GM18502 (cell line): ENCODE measurements around the gene PLCH1.
A peak's percentile ranks its signal among the peaks of the same experiment; 100 is the strongest.

ENCODE experiments used
- ATAC-seq: cut with Tn5 transposase; IDR thresholded peaks from one replicate; pipeline ENCODE4 v1.9.1; 2021; ENCODE audit warnings: mild to moderate bottlenecking; ENCODE audit not compliant: unreplicated experiment, poor library complexity

Gene PLCH1

DNA sequence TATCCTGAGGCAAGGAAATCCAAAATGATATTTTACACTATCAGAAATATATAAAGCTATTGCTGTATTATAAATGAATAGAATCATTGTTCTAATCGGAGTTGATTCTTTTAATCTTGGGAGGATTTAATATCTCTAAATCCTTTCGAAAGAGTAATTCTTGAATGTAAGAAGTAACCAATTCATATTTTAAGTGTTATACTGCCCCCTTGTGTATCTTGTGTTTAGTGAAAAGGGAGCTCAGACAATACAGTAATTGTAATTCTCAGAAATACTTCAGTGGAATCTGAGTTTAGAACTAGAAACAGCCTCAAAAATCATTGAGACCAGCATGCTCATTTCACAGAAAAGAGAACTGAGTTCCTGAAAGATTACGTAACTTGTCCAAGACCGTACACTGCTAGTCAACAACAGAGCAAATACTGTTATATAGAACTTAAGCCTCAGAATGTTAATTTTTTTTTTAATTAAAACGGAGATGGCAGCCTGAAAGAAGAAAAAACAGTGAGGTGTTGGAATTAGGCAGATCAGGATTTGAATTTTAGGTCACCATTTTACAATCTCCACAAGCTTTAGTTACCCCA is 42.9 kb downstream of the PLCH1 start:
- ATAC-seq = peak; percentile 73

DNA sequence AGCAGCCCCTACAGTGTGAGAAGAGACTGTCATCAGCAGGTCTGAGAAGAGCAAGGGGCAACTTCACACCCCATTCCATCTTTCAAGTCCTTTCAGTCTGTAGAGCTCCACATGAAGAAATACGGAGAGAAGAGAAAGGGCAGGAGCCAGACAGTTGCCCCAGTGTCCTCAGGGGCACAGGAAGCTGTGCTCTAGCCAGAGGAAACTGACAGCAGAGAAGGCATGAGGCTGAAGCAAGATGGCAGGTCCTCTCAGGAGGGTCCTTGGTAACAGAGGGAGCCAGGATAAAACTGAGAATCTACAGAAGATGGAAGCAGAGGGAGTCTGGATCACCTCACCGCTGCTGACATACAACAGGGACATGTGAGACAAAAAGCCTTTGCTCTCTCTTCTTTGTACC is 47.3 kb downstream of the PLCH1 start:
- ATAC-seq = no peak

DNA sequence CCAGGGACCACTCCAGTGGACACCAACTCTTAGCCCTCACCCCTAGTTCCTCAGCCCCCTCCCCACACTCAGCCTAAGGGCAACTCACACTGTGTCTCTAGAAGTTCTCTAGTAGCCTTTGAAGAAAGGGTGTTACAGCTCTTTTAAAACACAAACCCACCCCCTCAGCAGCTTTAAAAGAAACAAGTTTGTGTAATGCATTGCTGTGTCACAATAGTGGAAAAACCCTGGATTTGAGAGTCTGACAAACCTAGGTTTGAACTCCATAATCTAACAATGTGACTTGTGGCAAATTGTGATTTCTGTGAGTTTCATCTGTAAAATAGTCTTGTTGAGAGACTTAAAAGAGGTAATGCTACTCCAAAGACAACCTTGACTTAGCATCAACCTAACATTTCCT is 54.0 kb downstream of the PLCH1 start:
- ATAC-seq = no peak

DNA sequence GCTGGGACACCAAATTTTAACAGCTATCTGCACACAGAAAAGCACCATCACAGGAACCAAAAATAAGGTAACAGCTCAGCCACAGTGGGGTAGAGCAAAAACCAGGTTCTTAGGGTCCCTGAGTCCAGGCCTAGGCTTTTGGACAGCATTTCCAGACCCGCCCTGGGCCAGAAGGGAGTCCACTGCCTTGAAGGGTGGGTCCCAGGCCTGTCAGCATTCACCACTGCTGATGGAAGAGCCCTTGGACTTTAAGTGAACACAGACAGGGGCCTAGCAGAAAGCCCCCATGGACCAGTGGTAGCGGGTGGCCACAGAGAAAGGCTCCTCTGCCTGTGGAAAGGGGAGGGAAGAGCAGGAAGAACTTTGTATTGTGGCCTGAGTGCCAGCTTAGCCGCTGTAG is 56.4 kb downstream of the PLCH1 start:
- ATAC-seq = no peak

DNA sequence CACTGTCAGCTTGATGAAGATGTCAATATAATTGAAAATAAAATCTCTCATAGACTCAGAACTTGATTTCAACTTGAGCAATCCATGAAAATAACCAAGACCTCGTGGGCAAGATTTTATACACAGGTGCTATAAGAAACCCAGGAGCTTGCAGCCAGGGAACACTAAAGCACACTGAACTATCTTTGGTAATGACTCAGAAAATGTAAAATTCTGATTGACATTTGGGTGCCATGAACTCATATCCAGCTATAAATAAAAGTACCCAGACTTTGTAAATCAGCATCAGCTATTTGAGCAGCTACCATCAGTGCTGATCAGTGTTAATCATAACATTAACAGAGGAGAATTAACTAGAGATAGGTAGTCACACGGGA is 61.5 kb downstream of the PLCH1 start:
- ATAC-seq = no peak

DNA sequence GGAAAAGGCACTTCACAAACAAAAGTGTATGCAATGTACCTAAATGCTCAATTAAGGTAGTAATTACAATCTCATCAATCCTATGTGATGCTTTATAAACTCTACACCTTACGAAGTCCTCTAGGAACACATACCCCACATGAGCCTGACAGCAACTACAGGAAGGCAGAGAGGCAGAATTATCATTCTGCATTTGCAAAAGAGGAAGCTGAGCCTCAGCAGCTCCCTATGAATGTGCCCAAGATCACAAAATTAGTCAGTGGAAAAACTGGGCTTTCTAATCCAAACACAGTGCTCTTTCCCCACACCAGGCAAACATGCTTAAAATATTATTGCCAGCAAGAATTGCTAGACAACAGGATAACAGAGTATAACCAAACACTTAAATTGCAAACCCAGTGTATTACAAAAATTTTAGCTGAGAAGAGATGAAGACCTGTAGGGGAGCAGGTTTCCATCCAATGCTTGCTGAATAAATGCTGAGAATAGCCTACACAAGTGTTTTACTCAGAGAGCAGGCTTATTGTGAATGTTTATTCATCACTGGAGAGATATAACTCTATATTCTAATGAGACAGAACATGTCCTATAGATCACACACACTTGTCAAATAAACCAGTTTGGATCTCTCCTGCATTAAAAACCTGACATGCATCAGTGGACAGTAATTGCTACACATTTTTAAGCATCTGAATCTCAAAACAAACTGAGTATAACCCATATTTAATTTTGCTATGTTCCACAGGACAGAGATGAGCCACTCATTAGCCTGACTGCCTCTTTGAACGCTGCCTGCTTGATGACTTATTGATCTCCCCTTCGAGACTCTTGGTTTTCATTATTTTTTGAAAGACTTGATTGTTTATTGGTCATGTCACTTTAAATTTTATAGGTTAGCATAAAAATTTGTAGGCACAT is 62.2 kb downstream of the PLCH1 start:
- no peak for ATAC-seq

DNA sequence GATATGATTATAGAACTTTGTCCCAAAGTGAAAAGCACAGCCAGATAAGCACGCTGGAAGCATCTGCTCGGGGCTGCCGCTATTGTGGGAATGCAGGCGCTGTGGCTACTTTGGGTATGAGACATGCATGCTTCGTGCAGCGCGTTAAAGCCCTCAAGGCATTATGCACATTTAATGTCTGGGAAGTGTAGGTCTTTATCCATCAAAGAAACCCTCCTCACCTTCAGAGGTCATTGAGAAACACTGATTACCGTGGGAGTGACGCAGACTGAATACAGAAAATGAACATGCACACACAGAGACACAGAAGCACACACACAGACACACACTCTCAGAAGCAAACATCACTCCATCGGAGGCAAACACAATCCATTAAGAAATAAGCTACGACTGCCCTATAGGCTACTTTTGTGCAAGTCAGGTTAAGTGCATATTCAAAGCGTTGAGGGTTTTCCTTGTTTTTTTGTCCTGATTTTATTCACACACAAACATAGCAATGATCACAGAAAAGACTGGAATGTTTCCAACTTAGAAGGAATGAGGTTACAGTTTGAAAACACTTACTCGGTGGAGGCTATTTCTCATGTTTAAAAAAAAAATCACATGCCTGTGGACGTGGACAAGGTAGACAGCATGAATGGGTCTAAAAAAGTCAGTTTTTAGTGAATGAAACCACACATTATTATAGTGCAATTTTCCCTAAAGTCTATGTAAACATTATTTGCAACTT is 68.5 kb downstream of the PLCH1 start:
- no peak for ATAC-seq

DNA sequence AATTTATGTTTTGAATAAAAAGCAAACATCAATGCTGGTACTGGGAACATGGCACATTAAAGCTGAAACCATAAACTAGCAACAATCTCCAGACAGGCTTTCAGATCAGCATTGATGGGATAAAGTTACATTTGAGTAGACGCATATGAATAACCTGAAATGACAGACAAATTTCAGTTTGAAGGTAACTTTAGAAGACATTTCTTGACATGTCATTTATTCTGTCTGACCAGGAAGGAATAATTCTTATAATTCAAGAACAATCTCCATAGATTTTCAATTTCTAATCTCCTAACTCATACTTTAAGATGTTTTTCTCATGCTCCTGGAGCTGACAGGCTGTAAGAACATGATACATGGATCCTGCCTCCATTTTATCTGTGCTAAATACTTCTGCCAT is 69.8 kb downstream of the PLCH1 start:
- no peak for ATAC-seq

DNA sequence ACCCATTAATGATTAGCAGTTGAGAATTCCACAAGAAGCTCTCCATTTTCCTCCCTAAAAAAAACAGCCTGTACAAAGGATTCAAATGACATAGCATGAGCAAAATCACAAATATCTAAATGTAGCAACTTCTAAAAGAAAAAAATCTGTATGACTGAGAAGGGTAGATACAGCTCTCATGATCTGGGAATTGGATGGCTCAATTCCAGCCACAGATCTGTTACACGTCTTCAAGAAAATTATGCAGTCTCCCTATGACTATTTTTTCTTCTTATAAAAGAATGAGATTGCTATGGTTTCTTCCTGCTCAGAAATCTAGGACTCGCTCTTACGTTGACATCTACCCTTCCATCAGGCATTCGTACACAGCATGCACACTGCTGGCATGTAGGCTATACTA is 71.5 kb downstream of the PLCH1 start:
- no peak for ATAC-seq

DNA sequence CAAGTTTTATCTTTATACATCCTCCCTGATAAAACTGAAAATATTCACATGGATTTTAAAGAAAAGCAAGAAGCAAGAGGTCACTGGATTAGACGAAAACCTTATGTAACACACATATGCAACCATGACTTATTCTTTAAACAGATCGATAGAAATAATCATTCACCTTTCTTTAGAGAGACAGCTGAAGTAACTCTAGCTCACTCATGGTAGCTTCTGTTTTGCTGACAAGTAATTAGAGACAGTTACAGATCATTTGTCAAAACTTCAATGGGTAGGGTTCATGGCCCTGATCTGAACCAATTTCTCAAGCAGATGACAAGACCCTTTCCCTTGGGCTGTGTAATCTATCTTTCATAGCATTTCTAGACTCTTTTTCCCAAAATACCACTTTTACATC is 74.5 kb downstream of the PLCH1 start:
- no peak for ATAC-seq

DNA sequence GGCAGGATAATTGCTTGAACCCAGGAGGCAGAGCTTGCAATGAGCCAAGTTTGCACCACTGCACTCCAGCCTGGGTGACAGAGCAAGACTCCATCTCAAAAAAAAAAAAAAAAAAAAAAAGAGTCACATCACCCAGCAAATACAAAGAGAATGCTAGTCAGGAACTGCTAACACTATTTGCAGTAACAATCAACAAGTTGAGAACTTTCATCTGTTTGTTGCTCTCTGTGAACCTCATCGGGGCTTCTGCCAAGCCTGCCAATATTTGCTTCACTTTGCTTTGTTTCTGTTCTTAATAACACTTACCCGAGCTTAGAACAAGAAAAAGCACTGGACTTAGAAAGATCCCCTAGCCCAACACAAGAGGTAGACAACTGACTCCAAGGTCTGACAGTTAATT is 76.9 kb downstream of the PLCH1 start:
- no peak for ATAC-seq

DNA sequence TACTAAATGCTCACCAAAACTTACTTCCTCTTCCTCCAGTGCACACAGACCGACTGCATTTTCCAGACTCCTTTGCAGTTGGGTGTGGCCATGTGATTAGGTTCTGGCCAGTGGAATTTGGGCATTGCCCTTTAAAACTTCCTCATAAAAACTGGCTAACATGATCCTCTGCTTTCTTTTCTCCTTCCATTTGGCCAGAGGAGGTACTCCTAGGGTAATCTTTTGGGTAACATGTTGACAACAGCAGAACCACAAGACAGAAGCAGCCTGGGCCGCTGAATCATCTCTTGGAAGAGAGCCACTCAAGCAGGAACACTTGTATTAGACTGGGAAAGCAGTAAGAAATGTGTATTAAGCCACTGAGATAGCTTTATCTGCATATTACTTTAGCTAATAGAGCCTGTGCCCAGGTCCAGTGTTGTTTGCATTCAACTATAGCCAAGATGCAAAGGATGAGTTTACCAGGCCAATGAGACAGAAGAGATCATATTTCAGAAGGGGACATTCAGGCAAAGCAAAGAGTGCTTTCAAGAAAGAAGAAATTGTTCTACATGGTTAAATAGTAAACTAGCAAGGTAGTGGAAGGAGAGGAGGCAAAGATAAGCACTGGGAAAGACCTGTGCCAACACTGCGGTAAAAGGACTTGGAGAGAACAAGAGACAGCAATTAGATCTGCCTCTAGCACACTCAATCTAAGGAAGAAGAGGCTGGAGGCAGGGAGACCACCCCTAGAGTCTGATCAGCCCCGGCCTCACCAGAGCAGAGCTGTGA is 79.8 kb downstream of the PLCH1 start:
- no peak for ATAC-seq

DNA sequence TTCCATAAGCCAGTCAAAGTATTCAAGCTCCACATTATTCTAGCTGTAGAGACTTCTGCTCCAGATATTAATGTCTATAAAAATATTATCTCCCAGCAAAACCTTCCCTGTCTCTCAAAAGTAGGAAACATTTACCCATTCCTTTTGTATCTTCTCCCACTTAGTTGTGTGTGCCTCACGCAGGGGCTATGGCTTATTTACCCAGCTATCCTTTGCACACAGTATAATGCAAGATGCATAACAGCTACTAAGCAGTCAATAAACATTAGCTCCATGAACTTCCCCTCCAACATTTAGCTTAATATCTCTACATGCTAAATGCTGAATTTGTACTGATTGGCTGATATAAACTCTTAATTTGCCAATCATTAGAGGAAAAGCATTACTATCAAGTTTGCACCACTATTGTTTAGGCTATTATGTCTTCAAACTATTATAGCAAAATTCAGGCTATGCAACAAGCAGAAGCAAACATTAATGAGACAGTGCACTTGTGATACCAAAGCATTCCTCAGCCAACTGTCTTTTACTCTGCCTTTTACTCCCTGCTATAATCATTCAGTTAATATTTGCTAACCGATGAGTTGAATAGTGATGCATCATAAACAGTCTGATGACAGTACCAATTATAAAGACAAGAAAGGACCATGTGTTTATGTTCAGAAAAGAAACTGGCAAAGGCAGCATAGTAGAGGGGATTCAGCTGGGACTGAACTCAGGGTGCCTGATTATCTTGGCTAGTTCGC is 81.2 kb downstream of the PLCH1 start:
- ATAC-seq = no peak

DNA sequence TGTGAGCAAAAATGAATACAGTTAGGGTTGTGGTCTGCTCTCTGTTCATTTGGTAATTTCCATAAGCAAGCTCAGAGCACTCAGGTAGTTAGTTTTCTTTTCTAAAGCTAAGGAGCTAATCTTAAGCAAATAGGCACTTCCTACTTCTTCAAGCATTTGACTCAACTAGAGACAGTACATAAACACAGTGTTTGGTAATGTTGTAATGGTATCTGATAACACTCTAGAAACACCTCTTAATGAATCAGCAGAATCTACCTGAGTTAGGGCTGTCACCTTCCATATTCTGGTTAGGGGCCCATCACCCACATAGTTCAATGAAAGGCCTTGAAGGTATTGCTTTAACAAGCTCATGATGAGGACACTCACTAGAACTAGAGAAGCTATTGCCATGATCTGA is 83.1 kb downstream of the PLCH1 start:
- ATAC-seq = no peak

DNA sequence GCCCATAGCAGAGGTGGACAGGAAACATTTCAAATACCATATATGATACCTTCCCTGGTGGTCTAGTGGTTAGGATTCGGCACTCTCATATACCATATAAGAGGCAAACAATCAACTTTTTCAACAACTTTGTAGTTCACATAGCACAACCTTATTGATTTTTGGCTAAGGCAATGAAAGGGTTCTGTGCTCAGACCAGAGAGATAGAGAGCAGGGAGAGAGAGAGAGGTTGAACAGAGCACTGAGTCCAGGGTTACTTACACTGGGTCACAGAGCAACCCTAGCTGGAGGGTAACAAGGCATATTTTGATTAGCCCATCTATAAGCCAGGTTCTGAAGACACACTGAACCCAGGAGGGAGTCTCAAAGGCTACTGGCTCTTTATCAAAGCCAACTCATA is 83.8 kb downstream of the PLCH1 start:
- ATAC-seq = no peak

DNA sequence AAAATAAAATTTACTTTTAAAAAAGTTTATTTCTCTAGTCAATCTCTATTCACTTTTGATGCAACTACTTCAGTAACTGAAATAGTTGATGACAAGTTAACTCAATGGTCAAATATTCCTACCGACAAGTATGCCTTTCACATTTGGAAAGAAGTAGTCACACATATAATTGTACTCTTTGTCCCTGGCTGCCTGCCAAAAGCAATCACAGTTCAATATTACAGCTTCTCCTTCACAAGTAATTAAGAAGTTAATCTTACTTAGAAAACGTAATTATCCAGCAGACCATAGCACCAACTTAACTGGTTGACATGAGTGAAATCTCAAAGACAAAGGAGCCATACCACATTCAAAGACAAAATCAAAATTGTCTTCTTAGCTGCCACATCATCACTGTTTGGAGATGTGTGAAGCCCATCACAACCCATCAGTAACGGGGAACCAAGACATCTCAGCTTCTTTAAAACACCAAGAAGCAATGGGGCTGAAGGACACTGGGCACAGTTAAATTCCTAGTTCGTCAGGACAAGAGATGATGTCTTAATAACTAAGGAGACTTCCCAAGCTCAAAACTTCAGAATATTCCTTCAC is 86.1 kb downstream of the PLCH1 start:
- no peak for ATAC-seq

DNA sequence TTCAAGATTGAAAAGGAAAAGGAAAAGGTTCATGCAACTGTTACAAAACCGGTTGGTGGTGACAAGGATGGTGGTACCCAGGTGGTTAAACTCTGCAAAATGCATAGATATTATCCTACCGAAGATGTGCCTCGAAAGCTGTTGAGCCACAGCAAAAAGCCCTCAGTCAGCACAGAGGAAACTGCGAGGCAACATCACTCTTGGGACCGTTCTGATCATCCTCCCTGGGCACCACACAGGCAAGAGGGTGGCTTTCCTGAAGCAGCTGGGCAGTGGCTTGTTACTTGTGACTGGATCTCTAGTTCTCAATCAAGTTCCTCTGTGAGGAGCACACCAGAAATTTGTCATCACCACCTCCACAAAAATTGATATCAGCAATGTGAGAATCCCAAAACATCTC is 86.9 kb downstream of the PLCH1 start:
- no peak for ATAC-seq

DNA sequence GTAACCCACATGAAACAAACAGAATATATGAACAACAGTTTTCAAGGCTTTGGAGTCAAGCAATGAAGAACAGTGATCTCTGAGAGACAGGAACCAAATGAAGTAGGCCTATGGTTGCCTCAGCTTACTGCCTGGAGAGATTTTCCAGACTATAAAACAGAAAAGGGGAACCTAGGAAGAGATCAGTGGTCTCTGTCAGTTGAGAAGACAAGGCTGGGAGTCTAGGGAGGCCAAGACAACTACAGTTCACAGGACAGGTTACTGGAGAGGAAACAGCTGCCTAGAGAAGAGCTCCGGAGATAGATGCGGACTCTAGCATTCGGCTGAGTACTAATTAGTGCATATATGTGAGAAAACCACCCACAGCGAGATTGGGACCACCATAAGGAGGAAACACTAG is 87.7 kb downstream of the PLCH1 start:
- ATAC-seq = no peak

DNA sequence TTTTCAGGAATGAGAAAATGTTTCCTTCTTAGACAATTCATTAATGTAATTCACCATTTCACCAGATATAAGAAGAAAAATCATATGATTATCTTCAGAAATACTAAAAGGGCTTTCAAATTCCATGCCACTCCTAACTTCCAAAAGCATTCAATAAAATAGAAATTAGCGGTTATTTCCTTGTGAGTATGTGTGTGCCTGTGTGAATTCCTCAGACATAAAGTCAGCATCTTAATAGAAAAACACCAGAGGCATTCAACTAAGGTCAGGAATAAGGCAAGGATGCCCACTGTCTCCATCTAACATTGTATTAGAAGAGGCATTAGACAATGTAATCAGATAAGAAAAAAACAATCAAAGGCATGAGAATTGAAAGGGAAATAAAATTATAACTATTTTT is 88.4 kb downstream of the PLCH1 start:
- no peak for ATAC-seq
